ENCODE measurements around the gene GABPB2. TPM values are rescaled to one million over a fixed set of nuclear protein-coding genes. Genes with fewer than 3 reads are reported as not detected.

Gene GABPB2
- total RNA-seq, 1 donor from 2014 or later = 6.1 TPM

DNA sequence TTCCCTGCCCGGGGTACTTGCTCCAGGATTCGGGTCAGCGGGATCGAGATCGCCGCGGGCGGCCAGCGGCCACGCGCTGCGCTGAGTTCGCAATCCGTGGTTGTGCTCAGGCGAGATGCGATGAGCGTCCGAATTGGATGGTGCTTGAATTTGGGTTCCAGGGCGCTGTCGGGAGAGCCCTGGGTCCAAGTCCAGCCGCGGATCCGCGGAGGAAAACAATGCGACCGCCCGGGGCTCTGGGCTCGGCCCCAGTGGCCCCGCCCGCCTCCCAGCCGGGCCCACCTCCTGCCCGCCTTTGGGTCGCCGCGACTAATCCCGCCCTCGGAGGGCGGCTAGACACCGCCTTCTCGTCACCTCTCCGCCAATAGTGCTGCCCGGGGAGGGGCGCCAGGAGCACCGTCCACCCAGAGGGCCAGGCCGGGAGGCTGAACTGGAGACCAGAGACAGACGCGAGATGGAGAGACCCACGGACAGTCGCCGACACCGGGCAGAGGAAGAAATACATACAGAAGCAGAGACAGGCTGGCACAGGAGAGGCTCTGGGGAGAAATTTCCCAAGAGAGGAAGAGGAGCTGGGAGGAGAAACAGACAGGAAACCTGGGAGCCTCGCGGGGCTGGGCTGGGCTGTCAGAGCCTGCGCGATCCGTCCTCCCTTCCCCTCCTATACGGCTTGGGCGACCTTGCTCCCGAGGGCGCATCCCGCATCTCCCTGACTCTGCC is 76.0 kb downstream of the GABPB2 start, which contains the start of gene SEMA6C:
SEMA6C (minus strand) TSS at position 220 of the 720 bp plus-strand sequence. CDS start 4,010 bp downstream, outside the sequence.
- TF ChIP-seq, protein P1, sequence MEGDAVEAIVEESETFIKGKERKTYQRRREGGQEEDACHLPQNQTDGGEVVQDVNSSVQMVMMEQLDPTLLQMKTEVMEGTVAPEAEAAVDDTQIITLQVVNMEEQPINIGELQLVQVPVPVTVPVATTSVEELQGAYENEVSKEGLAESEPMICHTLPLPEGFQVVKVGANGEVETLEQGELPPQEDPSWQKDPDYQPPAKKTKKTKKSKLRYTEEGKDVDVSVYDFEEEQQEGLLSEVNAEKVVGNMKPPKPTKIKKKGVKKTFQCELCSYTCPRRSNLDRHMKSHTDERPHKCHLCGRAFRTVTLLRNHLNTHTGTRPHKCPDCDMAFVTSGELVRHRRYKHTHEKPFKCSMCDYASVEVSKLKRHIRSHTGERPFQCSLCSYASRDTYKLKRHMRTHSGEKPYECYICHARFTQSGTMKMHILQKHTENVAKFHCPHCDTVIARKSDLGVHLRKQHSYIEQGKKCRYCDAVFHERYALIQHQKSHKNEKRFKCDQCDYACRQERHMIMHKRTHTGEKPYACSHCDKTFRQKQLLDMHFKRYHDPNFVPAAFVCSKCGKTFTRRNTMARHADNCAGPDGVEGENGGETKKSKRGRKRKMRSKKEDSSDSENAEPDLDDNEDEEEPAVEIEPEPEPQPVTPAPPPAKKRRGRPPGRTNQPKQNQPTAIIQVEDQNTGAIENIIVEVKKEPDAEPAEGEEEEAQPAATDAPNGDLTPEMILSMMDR (conservative IDR thresholded peaks at IDR 0.05) = no peak
- Mint-ChIP-seq H3K27ac (ENCODE audit: unreplicated experiment) (no peak within 1 kb of the TSS), H3K4me3 (peak within 1 kb of the TSS; percentile 88), H3K36me3 (ENCODE audit: low read depth) (no peaks in the 10 kb centered on the region), H3K9me3 (no peaks in the 10 kb centered on the region), H3K4me1 (peaks cover 38% of the 10 kb centered on the region), H3K27me3 (ENCODE audit: low read depth) (peaks cover 3% of the 10 kb centered on the region)
- peak; percentile 80 for DNase-seq (ENCODE audit: low read depth, low spot score)

DNA sequence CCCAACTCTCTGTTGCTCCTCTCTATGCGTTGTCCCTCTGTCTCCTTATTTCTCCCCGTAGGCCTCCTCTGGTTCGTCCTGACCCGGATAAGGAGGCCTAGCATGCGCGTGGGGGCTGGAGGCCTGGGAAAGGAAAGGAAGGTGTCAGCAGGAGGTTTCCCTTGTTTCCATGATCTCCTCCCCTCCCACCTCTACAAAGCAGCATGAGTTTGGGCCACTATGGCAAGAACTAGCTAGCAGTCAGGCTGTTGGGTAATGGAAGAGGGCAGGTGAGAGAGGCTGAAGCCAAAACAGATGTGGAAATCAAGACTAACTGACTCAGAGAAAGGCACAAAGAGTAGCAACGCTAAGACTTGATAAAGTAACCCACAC is 76.6 kb downstream of the GABPB2 start:
- TF ChIP-seq, protein P1 (conservative IDR thresholded peaks at IDR 0.05) = no peak
- Mint-ChIP-seq H3K27ac (ENCODE audit: unreplicated experiment) (no peak overlapping the region), H3K9me3 (no peaks in the 10 kb centered on the region), H3K4me1 (peaks cover 38% of the 10 kb centered on the region), H3K27me3 (ENCODE audit: low read depth) (peaks cover 3% of the 10 kb centered on the region), H3K36me3 (ENCODE audit: low read depth) (no peaks in the 10 kb centered on the region), H3K4me3 (peak overlapping the region; percentile 88)
- no peak for DNase-seq (ENCODE audit: low read depth, low spot score)

DNA sequence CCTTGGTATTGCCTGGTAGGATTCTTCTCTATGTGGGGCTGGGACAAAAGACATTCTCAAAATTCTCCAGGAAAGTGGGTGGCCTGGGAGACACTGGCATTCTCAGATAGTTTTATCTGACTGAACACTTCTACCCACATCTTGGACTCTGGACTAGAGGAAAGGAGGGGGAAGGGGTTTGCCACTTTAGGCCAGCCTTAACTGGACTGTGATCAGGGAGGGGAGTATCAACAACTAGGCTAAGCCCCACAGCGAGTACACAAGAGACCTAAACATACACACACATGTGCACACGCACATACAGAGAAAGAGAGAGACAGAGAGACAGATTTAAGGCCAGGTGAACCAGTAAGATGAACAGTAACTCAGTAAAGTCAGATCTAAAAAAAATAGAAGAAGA is 77.1 kb downstream of the GABPB2 start:
- Mint-ChIP-seq H3K36me3 (ENCODE audit: low read depth) (no peaks in the 10 kb centered on the region), H3K4me1 (peaks cover 38% of the 10 kb centered on the region), H3K4me3 (peak overlapping the region; percentile 88), H3K9me3 (no peaks in the 10 kb centered on the region), H3K27ac (ENCODE audit: unreplicated experiment) (no peak overlapping the region), H3K27me3 (ENCODE audit: low read depth) (peaks cover 3% of the 10 kb centered on the region)
- TF ChIP-seq, protein P1 (conservative IDR thresholded peaks at IDR 0.05) = no peak
- DNase-seq (ENCODE audit: low read depth, low spot score) = no peak

GRCh38 chr1:151156515-151156819 is 85.9 kb downstream of the GABPB2 start, which contains the start of gene TNFAIP8L2:
Gene TNFAIP8L2 (plus strand): TSS chr1:151156649. CDS start chr1:151158698, 2,049 bp downstream.
- DNase-seq (ENCODE audit: low read depth, low spot score) = no peak
- TF ChIP-seq, protein P1 (conservative IDR thresholded peaks at IDR 0.05) = no peak
- H3K27ac Mint-ChIP-seq (ENCODE audit: unreplicated experiment) = no peak within 1 kb of the TSS
- H3K4me1 Mint-ChIP-seq = peaks cover 9% of the 10 kb centered on the region
- H3K4me3 Mint-ChIP-seq = peak within 1 kb of the TSS; percentile 44
- peaks cover 3% of the 10 kb centered on the region for H3K36me3 Mint-ChIP-seq (ENCODE audit: low read depth)
- H3K9me3 Mint-ChIP-seq = no peaks in the 10 kb centered on the region
- no peaks in the 10 kb centered on the region for H3K27me3 Mint-ChIP-seq (ENCODE audit: low read depth)

- no peak overlapping the region for H3K4me3 Mint-ChIP-seq
- H3K27me3 Mint-ChIP-seq (ENCODE audit: low read depth) = no peaks in the 10 kb centered on the region
- no peak overlapping the region for H3K27ac Mint-ChIP-seq (ENCODE audit: unreplicated experiment)
These were observed 86.5 kb downstream of the GABPB2 start for GRCh38 chr1:151157067-151157531.

More at GRCh38 chr1:151157067-151157531, 86.5 kb downstream of the GABPB2 start:
- Mint-ChIP-seq H3K9me3 (no peaks in the 10 kb centered on the region), H3K36me3 (ENCODE audit: low read depth) (peaks cover 3% of the 10 kb centered on the region), H3K4me1 (peaks cover 9% of the 10 kb centered on the region)
- no peak for DNase-seq (ENCODE audit: low read depth, low spot score)
- TF ChIP-seq, protein P1 (conservative IDR thresholded peaks at IDR 0.05) = no peak

Data from neural crest cell (in vitro differentiated cells).